HEK293T (cell line): Measurements from ENCODE around the gene NECAB3.

Experiments used
- CTCF ChIA-PET: fragments of 350-600 bp; formaldehyde crosslinking; extraction: SDS; loops from one replicate; lab custom pipeline; 2021; ENCODE audit warnings: antibody characterized with exemption, inconsistent platforms; lab: Yijun Ruan, JAX
- POLR2A ChIA-PET: fragments of 350-600 bp; formaldehyde crosslinking; extraction: SDS; loops from one replicate; lab custom pipeline; 2020; ENCODE audit warnings: antibody characterized with exemption, inconsistent platforms; lab: Yijun Ruan, JAX
- DNase-seq: peaks from one replicate; pipeline ENCODE4 v3.0.0; 2012; ENCODE audit warnings: mixed read lengths; ENCODE audit errors: extremely low spot score
- ARNT ChIP-seq: fragments of 450-650 bp; IDR thresholded peaks from 2 replicates; pipeline ENCODE4 v1.6.1; 2017; ENCODE audit warnings: mild to moderate bottlenecking
- BHLHE40 ChIP-seq: fragments of 450-650 bp; IDR thresholded peaks from 2 replicates; pipeline ENCODE4 v1.6.1; 2016; ENCODE audit warnings: mild to moderate bottlenecking, moderate library complexity, borderline replicate concordance
- CTBP1 ChIP-seq: fragments of 450-650 bp; IDR thresholded peaks from 2 replicates; pipeline ENCODE4 v1.6.1; 2016; ENCODE audit warnings: borderline replicate concordance
- ELF4 ChIP-seq: fragments of 450-650 bp; IDR thresholded peaks from 2 replicates; pipeline ENCODE4 v1.6.1; 2017; ENCODE audit warnings: antibody characterized with exemption
- FOXA1 ChIP-seq: fragments of 450-650 bp; IDR thresholded peaks from 2 replicates; pipeline ENCODE4 v1.6.1; 2016; ENCODE audit warnings: mild to moderate bottlenecking
- FOXK2 ChIP-seq: fragments of 450-650 bp; IDR thresholded peaks from 2 replicates; pipeline ENCODE4 v1.6.1; 2016; ENCODE audit warnings: mild to moderate bottlenecking
- FOXM1 ChIP-seq: fragments of 450-650 bp; IDR thresholded peaks from 2 replicates; pipeline ENCODE4 v1.6.1; 2017; ENCODE audit warnings: mild to moderate bottlenecking, borderline replicate concordance
- HDGF ChIP-seq: fragments of 450-650 bp; IDR thresholded peaks from 2 replicates; pipeline ENCODE4 v1.6.1; 2017; ENCODE audit warnings: antibody characterized with exemption, borderline replicate concordance
- L3MBTL2 ChIP-seq: fragments of 450-650 bp; conservative IDR thresholded peaks from 2 replicates; pipeline ENCODE4 v1.6.1; 2016; ENCODE audit warnings: mild to moderate bottlenecking
- LEF1 ChIP-seq: fragments of 450-650 bp; IDR thresholded peaks from 2 replicates; pipeline ENCODE4 v1.6.1; 2017; ENCODE audit warnings: mild to moderate bottlenecking, borderline replicate concordance
- NFRKB ChIP-seq: fragments of 450-650 bp; IDR thresholded peaks from 2 replicates; pipeline ENCODE4 v1.6.1; 2016; ENCODE audit warnings: mild to moderate bottlenecking, moderate library complexity
- PKNOX1 ChIP-seq: fragments of 450-650 bp; IDR thresholded peaks from 2 replicates; pipeline ENCODE4 v1.6.1; 2016
- SP1 ChIP-seq: fragments of 450-650 bp; IDR thresholded peaks from 2 replicates; pipeline ENCODE4 v1.6.1; 2017
- SUZ12 ChIP-seq: fragments of 450-650 bp; IDR thresholded peaks from 2 replicates; pipeline ENCODE4 v1.6.1; 2016; ENCODE audit warnings: mild to moderate bottlenecking
- TARDBP ChIP-seq: fragments of 450-650 bp; IDR thresholded peaks from 2 replicates; pipeline ENCODE4 v1.6.1; 2016
- ZNF384 ChIP-seq: fragments of 450-650 bp; IDR thresholded peaks from 2 replicates; pipeline ENCODE4 v1.6.1; 2016

NECAB3 gene

GRCh38 chr20:33686984-33687366 lies 12.7 kb upstream of the NECAB3 start:
- no peak for TF ChIP-seq HDGF
- TF ChIP-seq FOXA1, result no peak
- POLR2A ChIA-PET, result interaction anchor here (1.2 to 1.6 kb wide), 3 partner anchors 13 to 45 kb away, joined by 3 to 8 read pairs (median 5); partner anchors contain the start of genes NECAB3 and ZNF341
- DNase-seq, result no peak
- CTCF ChIA-PET, result interaction anchor here (0.7 kb wide), 2 partner anchors 9 to 754 kb away, joined by 3 to 4 read pairs; no protein-coding TSS in a partner anchor

DNA sequence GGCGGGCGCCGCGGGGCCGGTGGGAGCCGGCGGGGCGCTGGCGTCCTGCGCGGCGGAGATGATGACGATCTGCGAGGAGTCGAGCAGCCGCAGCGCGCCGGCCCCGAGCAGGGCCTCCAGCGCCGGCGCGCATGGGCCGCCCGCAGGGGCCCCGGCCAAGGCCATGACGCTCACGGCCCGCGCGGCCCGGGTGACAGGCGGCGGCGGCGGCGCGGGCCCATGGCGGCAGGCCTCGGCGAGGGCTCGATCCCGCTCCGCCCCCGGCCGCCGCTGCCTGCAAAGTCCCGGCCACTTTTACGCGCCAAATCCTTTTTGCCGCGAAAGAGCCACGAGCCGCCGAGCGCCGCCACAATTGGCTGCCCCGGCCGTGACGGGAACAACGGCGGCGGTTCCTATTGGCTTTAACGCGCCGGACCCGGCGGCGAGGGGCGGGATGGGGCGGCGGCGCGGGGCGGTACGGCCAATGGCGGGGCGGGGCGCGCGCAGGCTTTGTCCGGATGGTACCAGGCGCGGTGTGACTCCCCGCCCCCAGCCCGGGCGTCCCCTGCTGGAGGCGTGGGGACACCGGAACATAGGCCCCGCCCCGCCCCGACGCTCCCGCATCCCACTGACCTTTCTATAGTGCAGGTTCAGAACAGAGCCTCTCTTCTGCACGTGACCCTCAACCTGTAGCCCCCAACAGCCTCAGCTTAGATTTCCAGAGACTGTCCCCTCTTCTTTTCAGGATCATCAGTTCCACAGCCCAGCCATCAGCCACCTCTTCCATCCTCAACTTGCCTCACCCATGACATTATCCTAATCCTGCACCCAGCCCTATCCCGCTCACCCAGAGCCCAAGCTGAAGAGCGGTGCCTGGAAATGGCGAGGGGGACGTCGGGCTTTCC lies 12.1 kb upstream of the NECAB3 start, which contains the start of gene E2F1:
Gene E2F1 (minus strand): TSS at position 286 of the 884 bp plus-strand sequence. CDS start 121 bp downstream, at position 165.
- TF ChIP-seq NFRKB (no peak), L3MBTL2 (peak; percentile 61; the same call in 1 of the 2 replicates), HDGF (no peak), SUZ12 (no peak)
- DNase-seq, result peak; percentile 95
- CTCF ChIA-PET, result interaction anchor here (0.7 kb wide), 1 partner anchor 9 kb away, joined by 3 read pairs; no protein-coding TSS in a partner anchor
- POLR2A ChIA-PET, result interaction anchor here (1.2 to 2.7 kb wide), 6 partner anchors 8 to 46 kb away, joined by 3 to 20 read pairs (median 6); partner anchors contain the start of genes NECAB3 and ZNF341

DNA sequence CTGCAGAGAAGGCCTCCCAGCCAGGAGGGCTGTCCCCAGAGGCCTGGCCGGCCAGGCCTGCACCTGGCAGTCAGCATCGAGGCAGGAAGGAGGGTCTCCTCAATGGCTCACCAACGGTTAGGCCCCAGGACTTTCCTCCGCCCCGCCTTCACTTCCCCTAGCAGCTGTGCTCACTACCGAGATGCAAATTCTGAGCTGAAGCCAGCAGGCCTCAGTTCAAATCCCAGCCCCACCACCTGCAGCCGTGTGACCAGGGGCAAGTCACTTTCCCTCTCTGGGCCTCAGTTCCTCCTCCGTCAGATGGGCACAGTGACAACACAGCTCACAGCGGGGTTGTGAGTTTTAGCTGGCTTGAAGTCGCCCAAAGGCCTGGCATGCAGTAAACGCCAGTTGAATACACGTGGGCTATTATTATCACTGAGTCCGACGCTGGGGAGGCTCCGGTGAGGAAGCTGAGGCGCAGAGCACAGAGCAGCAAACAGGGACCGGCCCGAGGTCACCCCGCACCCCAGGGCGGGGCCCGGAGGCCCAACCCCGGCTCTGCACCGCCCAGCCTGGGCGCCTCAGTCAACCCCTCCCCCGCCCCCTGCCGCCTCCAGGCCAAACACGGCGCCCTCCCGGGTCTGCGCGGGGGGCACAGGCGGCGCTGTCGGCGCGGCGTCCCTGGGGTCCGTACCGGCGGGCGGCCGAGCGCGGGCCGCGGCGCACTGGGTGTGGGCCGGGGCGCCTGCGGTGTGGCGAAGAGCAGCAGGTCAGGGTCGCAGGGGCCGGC lies 11.3 kb upstream of the NECAB3 start:
- DNase-seq, result peak; percentile 52
- ChIA-PET CTCF (no interaction called here), POLR2A (interaction anchor here (1.3 to 2.7 kb wide), 4 partner anchors 9 to 21 kb away, joined by 3 to 20 read pairs (median 10); no protein-coding TSS in a partner anchor)
- TF ChIP-seq L3MBTL2 (0 out of 2 replicates have a peak, but pooled peaks have one; percentile 33), ZNF384 (no peak)

- TF ChIP-seq FOXM1 (no peak), L3MBTL2 (no peak), TARDBP (no peak), SP1 (no peak)
- POLR2A ChIA-PET, result interaction anchor here (1.1 to 2.7 kb wide), 5 partner anchors 9 to 47 kb away, joined by 3 to 20 read pairs (median 7); partner anchors contain the start of gene ZNF341
- no peak for DNase-seq
- CTCF ChIA-PET, result no interaction called here
Observed at GRCh38 chr20:33684533-33685327, 10.5 kb upstream of the NECAB3 start.

- POLR2A ChIA-PET, result interaction anchor here (1.0 to 1.3 kb wide), 2 partner anchors 19 to 37 kb away, joined by 3 to 5 read pairs; no protein-coding TSS in a partner anchor
- CTCF ChIA-PET, result no interaction called here
- TF ChIP-seq ZNF384, result no peak
- no peak for TF ChIP-seq HDGF
- TF ChIP-seq ARNT, result no peak
- no peak for TF ChIP-seq ELF4
- TF ChIP-seq L3MBTL2, result no peak
- no peak for TF ChIP-seq BHLHE40
- no peak for TF ChIP-seq FOXA1
- no peak for TF ChIP-seq SUZ12
- no peak for TF ChIP-seq PKNOX1
- no peak for TF ChIP-seq LEF1
- TF ChIP-seq FOXK2, result no peak
- no peak for TF ChIP-seq CTBP1
- no peak for TF ChIP-seq TARDBP
- no peak for TF ChIP-seq FOXM1
- no peak for TF ChIP-seq NFRKB
- TF ChIP-seq SP1, result no peak
- DNase-seq, result no peak
Observed at GRCh38 chr20:33681728-33682353, 7.6 kb upstream of the NECAB3 start.

DNA sequence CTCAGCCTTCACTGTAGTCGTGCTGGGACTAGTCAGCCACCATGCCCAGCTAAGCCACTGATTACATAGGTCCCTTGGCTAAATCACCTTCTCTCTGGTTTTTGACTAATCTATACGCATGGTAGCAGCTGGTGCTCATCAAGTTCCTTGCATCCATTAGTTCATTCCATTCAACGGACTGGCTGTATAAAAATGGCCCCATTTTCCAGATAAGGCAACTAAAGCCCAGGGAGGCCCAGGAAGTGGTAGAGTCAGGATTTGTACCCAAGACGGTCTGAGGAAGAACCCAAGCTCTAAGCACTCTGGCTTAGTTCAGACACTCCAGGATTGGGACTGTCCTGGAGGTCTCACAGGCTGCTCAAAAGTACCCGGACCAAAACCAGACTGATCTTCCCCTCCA lies 7.1 kb upstream of the NECAB3 start:
- ChIA-PET CTCF (no interaction called here), POLR2A (interaction anchor here (1.0 kb wide), 1 partner anchor 38 kb away, joined by 3 read pairs; no protein-coding TSS in a partner anchor)
- TF ChIP-seq TARDBP, result no peak
- TF ChIP-seq PKNOX1, result no peak
- TF ChIP-seq L3MBTL2, result no peak
- no peak for TF ChIP-seq FOXA1
- no peak for TF ChIP-seq FOXK2
- no peak for TF ChIP-seq ELF4
- TF ChIP-seq LEF1, result no peak
- DNase-seq, result no peak
